UCSD-AML1 (cell line): ENCODE measurements around the gene EEF1E1.

Experiments
- DNase-seq: peaks from one replicate; lab custom pipeline; 2025; ENCODE audit not compliant: unreplicated experiment; lab: John Stamatoyannopoulos, UW

The EEF1E1 gene

DNA sequence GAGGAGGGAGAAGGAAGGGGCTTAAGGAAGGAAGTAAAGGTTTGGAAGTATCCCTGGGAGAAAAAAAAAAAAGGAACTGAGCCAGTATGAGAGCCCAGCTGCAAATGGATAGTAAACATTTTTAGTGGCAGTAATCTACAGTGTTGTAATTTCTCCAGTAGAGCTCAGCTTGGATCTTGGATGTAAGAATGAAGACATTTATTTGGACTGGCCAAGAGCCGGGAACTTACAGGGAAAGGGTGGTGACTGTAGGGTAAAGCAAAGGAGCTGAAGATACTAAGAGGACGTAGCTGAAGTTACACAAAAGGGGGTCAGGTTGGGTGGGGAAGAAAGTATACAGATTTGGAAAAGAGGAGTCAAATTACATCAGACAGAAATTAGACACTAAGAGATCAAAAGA, 13.5 kb downstream of the EEF1E1 start:
- DNase-seq: no peak

DNA sequence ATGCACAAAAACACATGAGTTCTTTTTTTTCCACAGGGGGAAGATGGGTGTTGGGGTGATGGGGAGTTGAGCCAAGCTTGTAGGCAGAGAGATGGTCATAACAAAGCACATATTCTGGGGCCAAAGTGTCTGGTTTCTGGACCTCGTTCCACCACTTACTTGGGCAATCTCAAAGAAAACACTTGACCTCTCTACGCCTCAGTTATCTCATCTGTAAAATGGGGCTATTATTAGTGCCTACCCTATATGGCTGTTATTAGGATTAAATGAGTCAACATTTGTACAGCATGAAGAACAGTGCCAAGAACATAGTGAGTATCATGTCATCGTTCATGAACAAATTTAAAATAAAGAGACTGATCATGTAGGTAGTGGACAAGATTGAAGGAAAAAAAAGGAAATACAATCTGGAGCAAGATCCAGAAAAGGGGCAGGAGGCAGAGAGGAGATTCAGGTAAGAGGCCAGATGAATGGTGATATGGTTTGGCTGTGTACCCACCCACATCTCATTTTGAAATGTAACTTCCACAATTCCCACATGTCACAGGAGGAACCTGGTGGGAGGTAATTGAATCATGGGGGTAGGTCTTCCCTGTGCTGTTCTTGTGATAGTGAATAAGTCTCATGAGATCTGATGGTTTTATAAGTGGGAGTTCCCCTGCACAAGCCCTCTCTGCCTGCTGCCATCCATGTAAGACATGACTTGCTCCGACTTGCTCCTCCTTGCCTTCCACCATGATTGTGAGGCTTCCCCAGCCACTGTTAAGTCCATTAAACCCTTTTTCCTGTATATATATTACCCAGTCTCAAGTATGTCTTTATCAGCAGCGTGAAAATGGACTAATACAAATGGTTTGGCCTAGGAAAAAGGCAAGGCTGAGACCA, 14.2 kb downstream of the EEF1E1 start:
- DNase-seq: no peak

DNA sequence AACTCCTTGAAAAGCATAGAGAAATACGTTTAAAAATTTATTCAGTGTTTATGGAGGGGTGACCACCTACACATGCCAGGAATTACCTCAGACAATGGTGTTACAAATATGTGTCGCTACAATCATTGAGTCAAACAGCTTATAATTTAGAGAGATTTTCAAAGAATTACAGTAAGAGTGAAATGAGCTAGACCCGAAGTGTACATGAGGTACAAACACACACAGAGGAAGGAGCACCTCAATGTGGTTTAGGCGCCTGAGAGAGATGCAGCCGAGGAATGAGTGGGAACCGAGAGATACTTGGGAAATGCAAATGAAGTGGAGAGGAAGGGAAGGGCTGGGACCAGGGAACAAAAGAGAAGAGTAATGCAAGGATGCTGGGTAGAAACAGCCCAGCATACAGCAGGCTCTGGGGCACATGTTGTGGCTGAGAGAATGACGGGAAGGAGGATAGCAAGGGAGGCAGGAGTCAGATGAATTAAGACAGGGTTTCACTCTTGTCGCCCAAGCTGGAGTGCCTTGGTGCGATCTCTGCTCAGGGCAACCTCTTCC, 15.5 kb downstream of the EEF1E1 start:
- DNase-seq: no peak

- no peak for DNase-seq
Observed at GRCh38 chr6:8085053-8085511, 17.3 kb downstream of the EEF1E1 start.

- DNase-seq: no peak
Observed at GRCh38 chr6:8084586-8084985, 17.8 kb downstream of the EEF1E1 start.

DNA sequence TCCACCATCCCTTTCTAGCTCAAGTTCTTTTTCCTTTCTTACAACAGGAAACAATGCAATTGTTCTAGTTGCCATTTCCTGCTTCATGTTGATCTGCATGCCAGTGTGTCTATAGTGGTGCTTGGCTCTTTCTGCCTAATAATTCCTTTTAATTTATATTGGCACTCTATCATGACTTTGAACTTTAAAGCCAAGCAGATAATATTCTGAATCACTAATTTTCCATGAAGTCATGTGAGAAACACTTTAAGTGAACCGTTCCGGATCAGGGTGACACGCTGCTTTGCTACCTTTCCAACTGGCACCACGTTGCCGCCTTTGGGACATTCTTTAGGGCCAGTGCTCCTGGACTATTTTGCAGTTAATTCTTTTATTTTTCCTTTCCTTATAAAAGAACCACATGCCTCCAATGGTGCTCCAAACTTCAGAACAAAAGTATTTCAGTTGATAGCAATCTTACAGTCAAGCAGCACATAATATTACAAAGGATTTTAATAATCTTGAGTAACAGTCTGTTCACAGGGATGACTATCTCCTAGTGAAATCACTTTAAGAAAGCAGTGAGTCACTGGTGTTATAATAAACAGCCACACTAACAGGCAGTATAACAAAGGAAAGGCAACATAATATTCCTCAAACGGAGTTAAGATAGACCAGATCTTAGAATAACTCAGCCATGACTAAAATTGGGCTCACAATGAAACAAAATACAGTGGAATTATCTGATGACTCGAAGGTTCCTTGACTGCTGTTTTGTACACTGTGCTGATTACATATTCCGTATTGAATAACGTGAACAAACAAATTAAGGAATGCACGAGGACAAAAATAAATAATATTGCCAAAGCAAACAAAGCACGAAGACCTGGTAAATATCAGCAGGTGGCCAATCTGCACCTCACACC, 19.1 kb downstream of the EEF1E1 start:
- no peak for DNase-seq

- DNase-seq: no peak
Observed at GRCh38 chr6:8082572-8082953, 19.8 kb downstream of the EEF1E1 start.

GRCh38 chr6:8080362-8081151, 21.8 kb downstream of the EEF1E1 start:
- DNase-seq: no peak

DNA sequence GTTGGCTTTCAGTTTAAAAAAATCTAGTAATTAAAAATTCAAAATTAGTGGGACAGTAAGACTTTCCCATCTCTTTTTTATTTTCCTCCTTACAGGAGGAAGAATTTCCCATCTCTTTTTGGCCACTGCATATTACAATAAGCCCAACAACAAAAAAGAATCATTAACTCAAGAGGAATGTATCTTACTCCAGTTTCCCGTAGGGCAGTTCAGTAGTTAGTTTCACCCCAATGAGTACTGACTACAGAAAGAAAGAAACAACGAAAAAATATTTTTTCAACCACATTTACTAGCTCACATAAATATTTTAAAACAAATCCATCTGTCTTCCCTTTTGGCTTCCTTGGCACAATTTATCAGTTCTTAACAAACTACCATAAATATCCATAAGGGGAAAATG, 23.2 kb downstream of the EEF1E1 start:
- DNase-seq: no peak

GRCh38 chr6:8077991-8078390, 24.4 kb downstream of the EEF1E1 start:
- no peak for DNase-seq

GRCh38 chr6:8075704-8076103, 26.6 kb downstream of the EEF1E1 start:
- no peak for DNase-seq

GRCh38 chr6:8075185-8075584, 27.2 kb downstream of the EEF1E1 start:
- no peak for DNase-seq

GRCh38 chr6:8074213-8074612, 28.1 kb downstream of the EEF1E1 start:
- no peak for DNase-seq

DNA sequence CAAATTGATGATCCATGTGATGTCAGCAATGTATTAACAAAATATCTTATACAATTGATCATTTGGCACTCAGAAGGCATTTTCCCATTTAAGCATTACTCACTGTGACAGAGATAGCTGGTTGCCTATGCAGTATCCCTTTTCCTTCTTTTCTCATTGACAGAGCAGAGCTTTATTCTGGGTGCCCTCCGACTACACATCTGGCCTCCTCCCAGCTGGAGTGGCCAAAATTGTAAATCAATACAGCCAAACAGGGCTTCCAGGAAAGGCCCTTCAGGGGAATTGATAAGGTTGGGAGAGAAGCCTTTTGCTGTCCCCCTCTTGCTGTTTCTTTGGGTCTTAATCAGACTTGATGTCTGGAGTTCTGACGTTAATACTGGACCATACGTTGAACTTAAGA, 28.6 kb downstream of the EEF1E1 start:
- DNase-seq: no peak

- DNase-seq: no peak
Observed at GRCh38 chr6:8070718-8071117, 31.6 kb downstream of the EEF1E1 start.

DNA sequence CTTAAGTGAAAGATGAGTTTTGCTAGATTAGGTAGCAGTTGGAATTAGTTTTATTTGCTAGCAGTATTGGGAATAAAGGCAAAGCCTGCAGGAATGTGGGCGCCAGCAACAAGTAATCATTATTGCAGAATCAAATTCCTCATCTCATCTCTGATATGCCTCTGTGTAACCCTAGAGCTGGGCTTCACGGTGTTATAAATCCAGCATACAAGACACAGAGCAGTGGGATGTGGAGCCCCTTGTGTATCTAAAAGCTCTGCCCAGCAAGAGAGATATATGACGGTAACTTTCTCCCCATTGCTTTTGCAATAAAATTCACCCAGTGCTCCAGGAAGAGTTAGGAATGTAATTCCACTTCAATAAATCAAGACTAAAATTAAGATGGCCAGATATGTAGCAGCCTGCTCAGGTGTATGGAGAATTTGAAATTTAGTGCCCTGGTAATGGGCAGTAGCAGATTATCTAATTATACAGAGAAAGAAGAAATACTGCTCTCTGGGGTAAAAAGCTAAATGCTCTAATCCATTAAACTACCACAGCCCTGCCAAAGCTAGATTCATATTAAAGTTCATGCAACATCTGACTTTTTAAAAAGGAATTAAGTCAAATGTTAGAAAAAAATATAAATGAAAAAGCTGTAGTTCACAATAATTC, 32.6 kb downstream of the EEF1E1 start:
- no peak for DNase-seq

DNA sequence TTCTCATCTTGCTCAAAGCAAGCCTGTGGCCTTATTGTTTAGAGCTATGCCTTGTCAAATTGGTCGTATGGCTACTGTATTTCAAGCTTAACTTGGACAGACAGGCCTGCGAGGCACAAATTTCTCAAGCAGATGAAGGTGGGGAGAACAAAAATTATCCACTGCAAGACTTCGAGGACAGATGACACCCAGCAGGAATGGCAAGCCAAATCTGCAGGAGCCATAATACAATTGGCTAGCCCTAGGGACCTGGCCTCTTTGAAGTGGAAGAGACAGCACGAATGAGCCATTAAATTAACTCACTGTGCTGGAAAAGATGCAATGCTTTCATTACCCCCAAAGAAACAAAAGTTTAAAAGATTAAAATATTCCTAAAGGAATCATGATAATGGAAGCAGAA, 33.2 kb downstream of the EEF1E1 start:
- no peak for DNase-seq

DNA sequence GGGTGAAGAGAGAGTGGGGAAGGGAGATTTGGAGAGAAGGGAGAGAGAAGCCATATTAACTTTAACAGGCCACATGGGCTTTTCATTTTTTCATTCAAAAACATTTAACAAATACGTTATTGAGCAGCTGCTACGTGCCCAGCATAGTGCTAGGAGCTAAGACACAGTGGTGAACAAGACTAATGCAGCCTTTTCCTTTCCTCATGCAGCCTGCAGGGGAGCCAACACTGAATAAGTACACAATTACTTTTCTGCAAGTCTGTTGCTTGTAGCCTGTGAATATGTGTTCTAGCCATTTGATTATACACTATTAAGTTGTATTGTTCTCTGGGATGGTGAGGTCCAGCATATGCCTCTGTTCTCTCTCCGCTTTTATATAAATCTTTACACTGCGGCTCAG, 36.2 kb downstream of the EEF1E1 start:
- DNase-seq: no peak

- DNase-seq: no peak
Observed at GRCh38 chr6:8065519-8065911, 36.8 kb downstream of the EEF1E1 start.
